Activated CD8-positive, alpha-beta memory T cell treated with anti-CD3 and anti-CD28 coated beads, Interleukin-2, amount 50 U/mL, for 48 hours (primary cell): ENCODE results near the gene LHX1.
A peak's percentile ranks its signal among the peaks of the same experiment; 100 is the strongest.

Experiments used
- DNase-seq: peaks from one replicate; pipeline ENCODE4 v3.0.0-alpha.2; 2020

The LHX1 gene

GRCh38 chr17:36937001-36937958 is at the start of gene LHX1:
Gene LHX1, plus strand, starts transcription at chr17:36937475. Its CDS starts 723 bp downstream, at chr17:36938198.
- DNase-seq: peak; percentile 62

GRCh38 chr17:36888236-36888951 is 48.9 kb upstream of the LHX1 start:
- no peak for DNase-seq

GRCh38 chr17:36889770-36890349 is 47.4 kb upstream of the LHX1 start:
- DNase-seq: no peak

GRCh38 chr17:36890398-36891168 is 46.7 kb upstream of the LHX1 start:
- DNase-seq: no peak

- DNase-seq: no peak
These were observed 45.0 kb upstream of the LHX1 start for GRCh38 chr17:36892112-36892838.

GRCh38 chr17:36894177-36894576 is 43.1 kb upstream of the LHX1 start:
- no peak for DNase-seq

GRCh38 chr17:36894925-36895324 is 42.4 kb upstream of the LHX1 start:
- no peak for DNase-seq

GRCh38 chr17:36899250-36900159 is 37.8 kb upstream of the LHX1 start:
- no peak for DNase-seq

GRCh38 chr17:36900160-36900512 is 37.1 kb upstream of the LHX1 start:
- no peak for DNase-seq

GRCh38 chr17:36901506-36901905 is 35.8 kb upstream of the LHX1 start:
- DNase-seq: no peak

GRCh38 chr17:36907407-36907806 is 29.9 kb upstream of the LHX1 start:
- DNase-seq: no peak

- no peak for DNase-seq
These were observed 26.8 kb upstream of the LHX1 start for GRCh38 chr17:36910513-36910912.

- DNase-seq: no peak
These were observed 26.3 kb upstream of the LHX1 start for GRCh38 chr17:36911001-36911400.

- DNase-seq: no peak
These were observed 24.1 kb upstream of the LHX1 start for GRCh38 chr17:36913132-36913531.

GRCh38 chr17:36918211-36918691 is 19.0 kb upstream of the LHX1 start:
- no peak for DNase-seq

GRCh38 chr17:36919407-36919968 is 17.8 kb upstream of the LHX1 start:
- no peak for DNase-seq

GRCh38 chr17:36920032-36921005 is 17.0 kb upstream of the LHX1 start:
- peak; percentile 65 for DNase-seq

- DNase-seq: peak; percentile 81
These were observed 16.0 kb upstream of the LHX1 start for GRCh38 chr17:36921095-36921851.

GRCh38 chr17:36922175-36922574 is 15.1 kb upstream of the LHX1 start:
- DNase-seq: no peak
